H1 (cell line): ENCODE measurements around the gene IL17RE. TPM values are rescaled to one million over a fixed set of nuclear protein-coding genes. Genes with fewer than 3 reads are reported as not detected.

Experiments used
- CTCF ChIA-PET: fragments of 300-600 bp; sonication (Branson Sonifier 250); formaldehyde crosslinking; loops from one replicate; lab custom pipeline; 2021; ENCODE audit not compliant: partially characterized antibody; lab: Charles Lee
- POLR2A ChIA-PET: fragments of 300-600 bp; sonication (Branson Sonifier 250); formaldehyde crosslinking; loops from one replicate; lab custom pipeline; 2021; ENCODE audit warnings: inconsistent platforms; ENCODE audit not compliant: partially characterized antibody; lab: Charles Lee
- DNase-seq, 2 experiments: peaks; one replicate each; pipeline versions ENCODE4 v3.0.0 to v3.0.0-alpha.2; 2010 to 2022; ENCODE audit warnings: low spot score in 2 of 2, low read depth in 1 of 2, mixed read lengths in 1 of 2
- FAIRE-seq: peaks from 2 replicates; lab custom pipeline; 2011; peaks lifted over from hg19 to GRCh38; lab: Jason Lieb, UNC
- H2AFZ ChIP-seq: 2 replicates; pipeline ENCODE4 v1.8.1; 2012; ENCODE audit warnings: low read length, inconsistent platforms
- H2AK5ac ChIP-seq: 2 replicates; pipeline ENCODE4 v1.6.1; 2013; ENCODE audit warnings: low read depth, low read length
- H2BK120ac ChIP-seq: replicated peaks from 2 replicates; pipeline ENCODE3; 2013; ENCODE audit warnings: low read depth, low read length, inconsistent platforms
- H2BK12ac ChIP-seq: 2 replicates; pipeline ENCODE4 v1.6.1; 2013; ENCODE audit warnings: low read depth, low read length
- H2BK15ac ChIP-seq: 2 replicates; pipeline ENCODE4 v1.6.1; 2013; ENCODE audit warnings: low read length
- H2BK20ac ChIP-seq: 2 replicates; pipeline ENCODE4 v1.6.1; 2013; ENCODE audit warnings: low read length
- H2BK5ac ChIP-seq: 2 replicates; pipeline ENCODE4 v1.6.1; 2013; ENCODE audit warnings: low read depth, low read length
- H3K14ac ChIP-seq: 2 replicates; pipeline ENCODE4 v1.6.1; 2013; ENCODE audit warnings: inconsistent platforms; ENCODE audit not compliant: insufficient read length
- H3K18ac ChIP-seq: 2 replicates; pipeline ENCODE4 v1.6.1; 2013; ENCODE audit warnings: low read length; ENCODE audit errors: extremely low read depth
- H3K23ac ChIP-seq: 2 replicates; pipeline ENCODE4 v1.6.1; 2013; ENCODE audit warnings: inconsistent platforms; ENCODE audit not compliant: insufficient read length
- H3K23me2 ChIP-seq: 2 replicates; pipeline ENCODE4 v1.6.1; 2013; ENCODE audit warnings: low read depth, low read length
- H3K27ac ChIP-seq: 2 replicates; pipeline ENCODE4 v1.6.1; 2011; ENCODE audit warnings: low read depth, low read length, inconsistent platforms
- H3K27me3 ChIP-seq, 4 experiments: replicated peaks in 1 of 4; 1 replicate in 1 of 4; 2 replicates in 3 of 4; pipeline versions ENCODE4 v1.6.1 to v1.8.1; 2011 to 2013; ENCODE audit warnings: low read length in 3 of 4, mild to moderate bottlenecking in 3 of 4, inconsistent platforms in 2 of 4, mixed read lengths in 2 of 4, moderate library complexity in 1 of 4; ENCODE audit not compliant: control insufficient read depth in 3 of 4, insufficient read depth in 3 of 4; ENCODE audit errors: extremely low read depth in 1 of 4
- H3K36me3 ChIP-seq, 4 experiments: 2 replicates each; pipeline versions ENCODE4 v1.6.1 to v1.8.1; 2011 to 2013; ENCODE audit warnings: mild to moderate bottlenecking in 4 of 4, low read length in 3 of 4, moderate library complexity in 2 of 4, control low read depth in 1 of 4, inconsistent platforms in 1 of 4; ENCODE audit not compliant: insufficient read depth in 4 of 4, control insufficient read depth in 2 of 4
- H3K4ac ChIP-seq: replicated peaks from 2 replicates; pipeline ENCODE3; 2013; ENCODE audit warnings: low read length, low read depth, mixed read lengths, inconsistent platforms; ENCODE audit not compliant: insufficient read length
- H3K4me1 ChIP-seq, 4 experiments: replicated peaks in 1 of 4; 1 replicate in 1 of 4; 2 replicates in 3 of 4; pipeline versions ENCODE4 v1.6.1 to v1.8.1; 2011 to 2013; ENCODE audit warnings: low read length in 3 of 4, inconsistent platforms in 2 of 4, mixed read lengths in 1 of 4; ENCODE audit not compliant: insufficient read depth in 4 of 4, control insufficient read depth in 3 of 4
- H3K4me2 ChIP-seq, 2 experiments: 2 replicates each; pipeline versions ENCODE4 v1.6.1 to v1.8.1; 2011 to 2013; ENCODE audit warnings: low read depth in 2 of 2, low read length in 2 of 2, control low read depth in 1 of 2, inconsistent platforms in 1 of 2, mild to moderate bottlenecking in 1 of 2; ENCODE audit not compliant: insufficient read depth in 1 of 2
- H3K4me3 ChIP-seq, 4 experiments: fragments of 200-600, 300-600 bp in 1 of 4; sonication (generic), shearing (Covaris generic), sonication (Bioruptor Twin) in 1 of 4; 2 replicates each; pipeline versions ENCODE4 v1.5.1 to v1.8.1; 2011 to 2016; ENCODE audit warnings: low read length in 4 of 4, low read depth in 3 of 4, control low read depth in 2 of 4, inconsistent platforms in 2 of 4, mild to moderate bottlenecking in 2 of 4, mixed read lengths in 1 of 4, moderate library complexity in 1 of 4; ENCODE audit not compliant: insufficient read depth in 2 of 4; ENCODE audit errors: extremely low read depth in 1 of 4
- H3K56ac ChIP-seq: replicated peaks from 2 replicates; pipeline ENCODE3; 2013; ENCODE audit warnings: low read depth, mild to moderate bottlenecking, mixed read lengths, low read length, inconsistent platforms; ENCODE audit not compliant: insufficient read length
- H3K79me1 ChIP-seq: 2 replicates; pipeline ENCODE4 v1.6.1; 2013; ENCODE audit warnings: low read depth, low read length, control low read depth
- H3K79me2 ChIP-seq, 2 experiments: 2 replicates each; pipeline versions ENCODE4 v1.6.1 to v1.8.1; 2012 to 2013; ENCODE audit warnings: low read length in 2 of 2, mild to moderate bottlenecking in 2 of 2, inconsistent platforms in 1 of 2; ENCODE audit not compliant: insufficient read depth in 2 of 2, control insufficient read depth in 1 of 2
- H3K9ac ChIP-seq, 4 experiments: replicated peaks in 1 of 4; 1 replicate in 1 of 4; 2 replicates in 3 of 4; pipeline versions ENCODE4 v1.6.1 to v1.8.1; 2011 to 2013; ENCODE audit warnings: low read depth in 3 of 4, low read length in 3 of 4, control low read depth in 2 of 4, mild to moderate bottlenecking in 2 of 4, moderate library complexity in 2 of 4, inconsistent platforms in 1 of 4; ENCODE audit errors: extremely low read depth in 1 of 4
- H3K9me3 ChIP-seq, 2 experiments: 2 replicates each; pipeline versions ENCODE4 v1.6.1 to v1.8.1; 2012 to 2013; ENCODE audit warnings: mild to moderate bottlenecking in 2 of 2, moderate library complexity in 2 of 2, control low read depth in 1 of 2, inconsistent platforms in 1 of 2, low read depth in 1 of 2, low read length in 1 of 2, mixed read lengths in 1 of 2; ENCODE audit not compliant: insufficient read depth in 2 of 2
- H4K20me1 ChIP-seq, 2 experiments: replicated peaks in 1 of 2; 2 replicates each; pipeline versions ENCODE3 to v1.8.1; 2011 to 2013; ENCODE audit warnings: inconsistent platforms in 2 of 2, low read length in 2 of 2, mild to moderate bottlenecking in 1 of 2; ENCODE audit not compliant: insufficient read depth in 2 of 2, control insufficient read depth in 1 of 2
- H4K5ac ChIP-seq: 2 replicates; pipeline ENCODE4 v1.6.1; 2013; ENCODE audit warnings: low read length, low read depth, mixed read lengths, inconsistent platforms; ENCODE audit not compliant: insufficient read length
- H4K8ac ChIP-seq: 2 replicates; pipeline ENCODE4 v1.8.0; 2013; ENCODE audit warnings: mild to moderate bottlenecking, moderate library complexity, low read length, inconsistent platforms; ENCODE audit not compliant: insufficient read depth; ENCODE audit errors: extremely low read depth
- H4K91ac ChIP-seq: replicated peaks from 2 replicates; pipeline ENCODE3; 2013; ENCODE audit warnings: low read length, mixed read lengths, inconsistent platforms; ENCODE audit not compliant: insufficient read length
- ASH2L ChIP-seq: fragments of 200-600, 300-600 bp; sonication (generic); IDR thresholded peaks from one replicate; pipeline ENCODE4 v1.7.1; 2017; ENCODE audit warnings: low read length
- BRCA1 ChIP-seq: IDR thresholded peaks from 2 replicates; pipeline ENCODE4 v1.6.1; 2012; ENCODE audit warnings: low read depth, low read length, improper control_type of control experiment
- CBX5 ChIP-seq: fragments of 300-800, 300-1000 bp; sonication (generic); IDR thresholded peaks from 2 replicates; pipeline ENCODE4 v1.7.1; 2016; ENCODE audit warnings: antibody characterized with exemption, low read length, low read depth
- GABPA ChIP-seq: IDR thresholded peaks from 2 replicates; pipeline ENCODE4 v1.6.1; 2011; ENCODE audit warnings: mild to moderate bottlenecking, low read length, moderate library complexity, borderline replicate concordance; ENCODE audit not compliant: insufficient read depth
- PHF8 ChIP-seq: fragments of 200-600 bp; sonication (generic); conservative IDR thresholded peaks from 2 replicates; pipeline ENCODE4 v1.7.1; 2012; ENCODE audit warnings: low read depth, mild to moderate bottlenecking, inconsistent platforms, low read length, moderate library complexity
- RNF2 ChIP-seq: fragments of 200-900, 300-1000 bp; sonication (generic); IDR thresholded peaks from 2 replicates; pipeline ENCODE4 v1.7.1; 2016; ENCODE audit warnings: borderline replicate concordance, low read depth, mild to moderate bottlenecking, antibody characterized with exemption, low read length; ENCODE audit not compliant: poor library complexity, severe bottlenecking; ENCODE audit errors: missing control alignments
- SP1 ChIP-seq: IDR thresholded peaks from 2 replicates; pipeline ENCODE4 v1.6.1; 2011; ENCODE audit warnings: low read depth, low read length
- SP2 ChIP-seq: IDR thresholded peaks from 2 replicates; pipeline ENCODE4 v1.6.1; 2012; ENCODE audit warnings: mild to moderate bottlenecking, low read length, inconsistent platforms
- TEAD4 ChIP-seq: IDR thresholded peaks from 2 replicates; pipeline ENCODE4 v1.6.1; 2012; ENCODE audit warnings: low read depth, low read length, inconsistent platforms, mixed read lengths
- WGBS, 2 experiments: shearing (Covaris generic) in 1 of 2; methylation state at CpG; one replicate each; pipeline versions ENCODE4 v1.1.6 to v1.1.7; 2013 to 2015; ENCODE audit warnings: low lambda C conversion rate in 2 of 2, mixed read lengths in 2 of 2, inconsistent platforms in 1 of 2, low coverage in 1 of 2, missing lambda C conversion rate in 1 of 2; ENCODE audit not compliant: insufficient replicate concordance in 2 of 2, insufficient coverage in 1 of 2, insufficient read length in 1 of 2; ENCODE audit errors: extremely low coverage in 1 of 2, missing lambda C conversion rate in 1 of 2; 5-methylcytosine and 5-hydroxymethylcytosine counted together
- polyA plus RNA-seq, 7 experiments: library from polyadenylated mRNA; depleted of rRNA in 3 of 7; stranded (reverse) in 5 of 7; unstranded in 2 of 7; fragments of >200 nt in 5 of 7; fragments of 200-250 nt in 2 of 7; gene quantifications; 1 replicate in 5 of 7; 2 replicates in 1 of 7; 4 replicates in 1 of 7; pipeline versions ENCODE4 v1.2.1 to v1.2.3, GENCODE V29; 2011 to 2013; ENCODE audit warnings: missing spikeins in 2 of 7, mixed read lengths in 2 of 7
- total RNA-seq: library from RNA; stranded (reverse); fragmentation: NEBNext Ultra II Directional; extraction: Animal tissue kit (Norgen Biotek cat#: 25700); gene quantifications from 2 replicates; pipeline ENCODE4 v1.2.1, GENCODE V29; 2021
- TF ChIP-seq, protein P1 (sequence below): IDR thresholded peaks from 2 replicates; pipeline ENCODE4 v1.6.1; 2011; ENCODE audit warnings: low read depth, mild to moderate bottlenecking, low read length; ENCODE audit not compliant: insufficient read depth
- TF ChIP-seq, protein P2 (sequence below): IDR thresholded peaks from 2 replicates; pipeline ENCODE4 v1.6.1; 2012; ENCODE audit warnings: inconsistent platforms
- TF ChIP-seq, protein P3 (sequence below): IDR thresholded peaks from 2 replicates; pipeline ENCODE4 v1.6.1; 2012; ENCODE audit warnings: inconsistent platforms

The IL17RE gene
- total and polyA plus RNA-seq, 2 of the 8 experiments (the other 6 are each of a cell fraction or from before 2014, with no cell fraction given), result 3.4 to 4.9 TPM

DNA sequence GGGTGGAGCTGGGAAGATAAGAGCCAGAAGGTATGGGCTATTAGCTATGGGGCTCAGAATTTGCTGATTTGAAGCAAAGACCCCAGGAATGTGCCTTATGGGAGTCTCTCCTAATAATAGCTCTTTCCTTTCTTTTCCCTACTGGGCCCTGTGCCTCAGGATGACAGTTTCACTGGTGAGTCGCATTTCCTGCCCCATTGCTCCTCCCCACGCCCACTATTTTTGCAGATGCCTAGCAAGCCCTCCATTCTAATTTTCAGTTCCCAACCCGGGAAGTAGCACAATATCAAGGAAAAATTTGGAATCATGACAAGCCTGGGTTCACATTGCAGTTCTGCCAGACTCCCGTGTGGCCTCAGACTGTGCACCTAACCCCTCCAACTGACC, 583 bp downstream of the IL17RE start:
- no peak overlapping the region for H3K9ac ChIP-seq
- H3K56ac ChIP-seq, result no peak overlapping the region
- H3K4ac ChIP-seq, result peak overlapping the region; percentile 96
- H3K4me2 ChIP-seq, result peak overlapping the region; percentile 52; a peak in 3 of 4 replicates
- H2BK5ac ChIP-seq, result peak overlapping the region; percentile 73; the same call in 1 of the 2 replicates
- peak overlapping the region; percentile 44; the same call in 1 of the 2 replicates for H2AFZ ChIP-seq
- 0 out of 2 replicates have a peak overlapping the region, but pooled peaks have one; percentile 51 for H3K18ac ChIP-seq
- 79% methylated on average over 4 of the region's 4 CpGs; no CpG with 5 or more reads in 1 of the 2 experiments for WGBS, 2 experiments
- ChIA-PET CTCF (interaction anchor here (0.7 to 2.2 kb wide), 12 partner anchors 9 to 76 kb away, joined by 3 to 9 read pairs (median 3); partner anchors contain the start of genes CRELD1 and IL17RC), POLR2A (interaction anchor here (0.6 to 6.0 kb wide), 8 partner anchors 10 to 48 kb away, joined by 3 to 43 read pairs (median 4); partner anchors contain the start of gene IL17RC)
- no peak overlapping the region for H3K14ac ChIP-seq
- no peaks in the 10 kb centered on the region for H3K79me2 ChIP-seq
- H3K27ac ChIP-seq, result no peak overlapping the region
- peaks cover 5 to 14% (median 11%) of the 10 kb centered on the region in 4 experiments for H3K4me1 ChIP-seq
- 0 out of 2 replicates have a peak overlapping the region, but pooled peaks have one; percentile 91 for H2BK12ac ChIP-seq
- no peaks in the 10 kb centered on the region for H3K9me3 ChIP-seq
- H3K23me2 ChIP-seq, result no peaks in the 10 kb centered on the region
- no peak overlapping the region for H4K5ac ChIP-seq
- no peaks in the 10 kb centered on the region for H3K79me1 ChIP-seq
- no peak overlapping the region for H2BK120ac ChIP-seq
- FAIRE-seq (no peak), DNase-seq (no peak)
- peak overlapping the region; percentile 87 for H4K91ac ChIP-seq
- H2BK20ac ChIP-seq, result no peak overlapping the region
- H3K23ac ChIP-seq, result no peak overlapping the region
- no peaks in the 10 kb centered on the region for H3K36me3 ChIP-seq
- no peaks in the 10 kb centered on the region for H4K20me1 ChIP-seq
- peak overlapping the region; percentile 54; the same call in 1 of the 2 replicates for H4K8ac ChIP-seq
- no peak overlapping the region; a peak in 2 of 8 replicates for H3K4me3 ChIP-seq
- no peak overlapping the region for H2AK5ac ChIP-seq
- H3K27me3 ChIP-seq, result no peaks in the 10 kb centered on the region
- H2BK15ac ChIP-seq, result no peak overlapping the region
- no peak for TF ChIP-seq GABPA
- no peak for TF ChIP-seq RNF2
- TF ChIP-seq ASH2L, result no peak
- TF ChIP-seq CBX5, result no peak
- TF ChIP-seq TEAD4, result no peak
- TF ChIP-seq SP2, result no peak
- TF ChIP-seq, protein P1, sequence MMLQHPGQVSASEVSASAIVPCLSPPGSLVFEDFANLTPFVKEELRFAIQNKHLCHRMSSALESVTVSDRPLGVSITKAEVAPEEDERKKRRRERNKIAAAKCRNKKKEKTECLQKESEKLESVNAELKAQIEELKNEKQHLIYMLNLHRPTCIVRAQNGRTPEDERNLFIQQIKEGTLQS, result no peak
- TF ChIP-seq, protein P2, sequence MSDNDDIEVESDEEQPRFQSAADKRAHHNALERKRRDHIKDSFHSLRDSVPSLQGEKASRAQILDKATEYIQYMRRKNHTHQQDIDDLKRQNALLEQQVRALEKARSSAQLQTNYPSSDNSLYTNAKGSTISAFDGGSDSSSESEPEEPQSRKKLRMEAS, result no peak
- TF ChIP-seq, protein P3, sequence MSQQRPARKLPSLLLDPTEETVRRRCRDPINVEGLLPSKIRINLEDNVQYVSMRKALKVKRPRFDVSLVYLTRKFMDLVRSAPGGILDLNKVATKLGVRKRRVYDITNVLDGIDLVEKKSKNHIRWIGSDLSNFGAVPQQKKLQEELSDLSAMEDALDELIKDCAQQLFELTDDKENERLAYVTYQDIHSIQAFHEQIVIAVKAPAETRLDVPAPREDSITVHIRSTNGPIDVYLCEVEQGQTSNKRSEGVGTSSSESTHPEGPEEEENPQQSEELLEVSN, result no peak
- no peak for TF ChIP-seq PHF8
- no peak for TF ChIP-seq BRCA1
- no peak for TF ChIP-seq SP1
